ENCODE measurements around the gene ALDH1B1. TPM values are rescaled to one million over a fixed set of nuclear protein-coding genes. Genes with fewer than 3 reads are reported as not detected.

Gene ALDH1B1
- polyA plus RNA-seq, 1 experiment: 38.4 TPM

GRCh38 chr9:38345851-38346755 is 46.4 kb upstream of the ALDH1B1 start:
- Histone ChIP-seq H3K27me3 (ENCODE audit: control insufficient read depth, insufficient read depth, low read length) (peaks cover 13% of the 10 kb centered on the region), H3K36me3 (ENCODE audit: control insufficient read depth, insufficient read depth, low read length) (no peaks in the 10 kb centered on the region), H3K4me3 (ENCODE audit: low read depth, low read length) (no peak overlapping the region)
- CTCF ChIA-PET: no interaction called here
- POLR2A ChIA-PET: no interaction called here
- no peak for TF ChIP-seq CTCF (IDR thresholded peaks at IDR 0.05; ENCODE audit: insufficient read depth, low read depth, low read length)
- DNase-seq (ENCODE audit: low read depth): no peak

GRCh38 chr9:38346811-38347210 is 45.7 kb upstream of the ALDH1B1 start:
- Histone ChIP-seq H3K4me3 (ENCODE audit: low read depth, low read length) (no peak overlapping the region), H3K36me3 (ENCODE audit: control insufficient read depth, insufficient read depth, low read length) (no peaks in the 10 kb centered on the region), H3K27me3 (ENCODE audit: control insufficient read depth, insufficient read depth, low read length) (peaks cover 14% of the 10 kb centered on the region)
- CTCF ChIA-PET: no interaction called here
- POLR2A ChIA-PET: no interaction called here
- no peak for TF ChIP-seq CTCF (IDR thresholded peaks at IDR 0.05; ENCODE audit: insufficient read depth, low read depth, low read length)
- no peak for DNase-seq (ENCODE audit: low read depth)

- H3K27me3 ChIP-seq (ENCODE audit: control insufficient read depth, insufficient read depth, low read length): peaks cover 14% of the 10 kb centered on the region
- H3K4me3 ChIP-seq (ENCODE audit: low read depth, low read length): no peak overlapping the region
- POLR2A ChIA-PET: no interaction called here
- no peaks in the 10 kb centered on the region for H3K36me3 ChIP-seq (ENCODE audit: control insufficient read depth, insufficient read depth, low read length)
- CTCF ChIA-PET: no interaction called here
- DNase-seq (ENCODE audit: low read depth): no peak
- no peak for TF ChIP-seq CTCF (IDR thresholded peaks at IDR 0.05; ENCODE audit: insufficient read depth, low read depth, low read length)
Observed at GRCh38 chr9:38347271-38347671, 45.2 kb upstream of the ALDH1B1 start.

GRCh38 chr9:38347946-38348345 is 44.6 kb upstream of the ALDH1B1 start:
- no peak for TF ChIP-seq CTCF (IDR thresholded peaks at IDR 0.05; ENCODE audit: insufficient read depth, low read depth, low read length)
- Histone ChIP-seq H3K36me3 (ENCODE audit: control insufficient read depth, insufficient read depth, low read length) (no peaks in the 10 kb centered on the region), H3K4me3 (ENCODE audit: low read depth, low read length) (no peak overlapping the region), H3K27me3 (ENCODE audit: control insufficient read depth, insufficient read depth, low read length) (peaks cover 14% of the 10 kb centered on the region)
- no peak for DNase-seq (ENCODE audit: low read depth)
- ChIA-PET CTCF (interaction anchor here (1.1 kb wide), 1 partner anchor 15 kb away, joined by 3 read pairs; no protein-coding TSS in a partner anchor), POLR2A (no interaction called here)

GRCh38 chr9:38350529-38350928 is 42.0 kb upstream of the ALDH1B1 start:
- Histone ChIP-seq H3K36me3 (ENCODE audit: control insufficient read depth, insufficient read depth, low read length) (no peaks in the 10 kb centered on the region), H3K27me3 (ENCODE audit: control insufficient read depth, insufficient read depth, low read length) (peaks cover 17% of the 10 kb centered on the region), H3K4me3 (ENCODE audit: low read depth, low read length) (no peak overlapping the region)
- no peak for TF ChIP-seq CTCF (IDR thresholded peaks at IDR 0.05; ENCODE audit: insufficient read depth, low read depth, low read length)
- ChIA-PET POLR2A (no interaction called here), CTCF (no interaction called here)
- DNase-seq (ENCODE audit: low read depth): no peak

Measured in BJ (cell line).